NT2/D1 (cell line): ENCODE measurements around the gene TBX1.

ENCODE experiments used
- SUZ12 ChIP-seq: IDR thresholded peaks from 2 replicates; pipeline ENCODE4 v1.6.1; 2011; ENCODE audit not compliant: insufficient read length, insufficient read depth; ENCODE audit errors: extremely low read depth
- YY1 ChIP-seq: IDR thresholded peaks from 2 replicates; pipeline ENCODE4 v1.6.1; 2011; ENCODE audit not compliant: insufficient read length, insufficient read depth
- ZNF274 ChIP-seq: IDR thresholded peaks from 2 replicates; pipeline ENCODE4 v1.6.1; 2011; ENCODE audit warnings: mild to moderate bottlenecking, low read depth, low read length

GRCh38 chr22:19743651-19744050 lies 16.9 kb upstream of the TBX1 start:
- TF ChIP-seq ZNF274, result no peak
- TF ChIP-seq YY1, result no peak
- no peak for TF ChIP-seq SUZ12
